Measurements from ENCODE around the gene GDPD5.

The GDPD5 gene

GRCh38 chr11:75477614-75477935 lies 48.2 kb downstream of the GDPD5 start:
- Histone ChIP-seq H3K27ac (ENCODE audit: low read length) (no peak overlapping the region), H3K27me3 (ENCODE audit: control insufficient read depth, insufficient read depth, low read length) (no peaks in the 10 kb centered on the region), H3K4me1 (ENCODE audit: control insufficient read depth, low read depth, low read length) (no peaks in the 10 kb centered on the region), H3K9me3 (ENCODE audit: control insufficient read depth, low read depth, low read length) (no peaks in the 10 kb centered on the region), H3K36me3 (ENCODE audit: control insufficient read depth, low read depth, low read length) (no peaks in the 10 kb centered on the region), H3K9ac (ENCODE audit: low read length) (no peak overlapping the region), H3K4me3 (ENCODE audit: low read length) (no peak overlapping the region)

DNA sequence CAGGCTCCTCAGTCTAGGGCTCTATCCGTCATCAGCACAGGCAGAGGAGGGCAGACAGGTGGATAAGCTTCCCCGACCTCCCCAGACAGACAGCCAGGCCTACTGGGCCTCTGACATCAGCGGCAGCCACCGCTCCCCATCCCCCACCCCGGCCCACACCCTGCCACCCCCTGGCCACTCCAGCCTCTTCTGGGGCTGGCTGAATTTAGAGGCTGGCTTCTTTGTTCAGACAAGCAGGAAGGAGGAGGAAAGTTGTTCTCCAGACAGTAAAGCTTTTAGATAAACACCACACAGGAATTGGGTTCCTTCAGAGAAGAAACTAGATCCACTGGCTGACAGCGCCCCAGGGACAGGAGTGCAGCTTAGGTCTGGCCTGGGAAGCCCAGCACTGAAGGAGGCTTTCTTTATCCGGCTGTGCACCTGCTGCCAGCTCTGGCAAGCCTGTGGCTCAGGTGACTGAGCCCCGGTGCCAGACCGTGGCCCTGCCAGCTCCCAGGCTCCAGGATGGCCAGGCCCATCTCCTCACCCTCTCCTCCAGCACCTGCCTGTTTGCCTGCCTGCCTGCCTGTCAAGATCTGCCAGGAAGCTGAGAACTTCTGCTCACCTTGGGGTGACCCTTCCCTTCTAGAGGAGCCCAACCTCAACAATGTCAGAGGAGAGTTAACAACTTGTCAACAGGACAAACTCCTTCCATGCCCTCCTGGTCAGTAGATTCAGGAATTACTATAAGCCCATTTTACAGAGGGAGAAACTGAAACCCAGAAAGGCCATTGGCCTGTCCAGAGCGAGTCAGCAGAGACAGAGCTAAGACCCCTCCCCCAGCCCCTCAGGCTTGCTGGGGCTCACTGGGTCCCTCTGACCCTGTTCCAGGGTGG lies 48.8 kb downstream of the GDPD5 start:
- Histone ChIP-seq H3K36me3 (ENCODE audit: control insufficient read depth, low read depth, low read length) (no peaks in the 10 kb centered on the region), H3K4me1 (ENCODE audit: control insufficient read depth, low read depth, low read length) (no peaks in the 10 kb centered on the region), H3K27ac (ENCODE audit: low read length) (no peak overlapping the region)

DNA sequence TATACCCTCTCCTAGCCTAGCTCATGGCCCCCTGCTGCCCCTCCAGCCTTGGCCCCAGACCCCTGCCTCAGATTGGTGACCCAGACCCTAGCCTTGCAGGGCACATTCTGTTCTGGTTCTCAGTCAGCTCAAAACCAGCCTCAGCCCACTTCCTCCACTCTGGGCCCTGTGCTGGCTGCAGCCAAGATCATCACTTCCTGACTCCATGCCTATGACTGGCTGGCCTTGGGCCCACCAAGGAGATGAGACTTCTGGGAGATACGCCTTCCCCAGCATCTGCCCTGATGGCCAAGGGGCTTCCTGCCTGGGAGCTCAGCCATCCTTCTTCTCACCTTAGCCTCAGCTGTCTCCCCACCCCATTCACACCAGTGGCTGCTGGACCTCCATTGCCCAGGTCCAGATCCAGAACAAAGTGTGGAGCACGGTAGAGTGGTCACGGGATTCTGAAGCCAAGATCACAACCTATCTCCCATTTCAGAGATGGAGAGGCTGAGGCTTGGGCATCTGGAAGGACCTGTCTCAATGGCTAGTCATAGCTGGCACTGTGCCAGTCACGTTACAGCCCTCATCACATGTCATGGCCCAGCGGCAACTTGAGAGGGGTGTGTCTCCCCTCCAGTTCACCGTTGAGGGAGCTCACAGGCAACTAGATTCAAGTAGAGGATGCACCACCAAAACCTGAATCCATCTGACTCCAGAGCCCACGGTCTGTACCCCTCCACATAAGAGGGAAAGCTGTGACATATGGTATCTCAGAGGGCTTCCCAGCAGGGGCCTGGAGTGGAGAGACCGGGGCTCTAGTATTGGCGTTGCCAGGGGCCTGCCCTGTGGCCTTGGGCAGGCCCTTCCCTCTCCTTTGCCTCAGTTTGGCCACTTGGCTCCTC lies 49.7 kb downstream of the GDPD5 start:
- no peak overlapping the region for H3K27ac ChIP-seq (ENCODE audit: low read length)
- no peaks in the 10 kb centered on the region for H3K27me3 ChIP-seq (ENCODE audit: control insufficient read depth, insufficient read depth, low read length)
- H3K36me3 ChIP-seq (ENCODE audit: control insufficient read depth, low read depth, low read length) = no peaks in the 10 kb centered on the region
- H3K9me3 ChIP-seq (ENCODE audit: control insufficient read depth, low read depth, low read length) = no peaks in the 10 kb centered on the region
- no peak overlapping the region for H3K4me3 ChIP-seq (ENCODE audit: low read length)
- no peak overlapping the region for H3K9ac ChIP-seq (ENCODE audit: low read length)
- no peaks in the 10 kb centered on the region for H3K4me1 ChIP-seq (ENCODE audit: control insufficient read depth, low read depth, low read length)

More for the DNA sequence above, 48.8 kb downstream of the GDPD5 start:
- Histone ChIP-seq H3K27me3 (ENCODE audit: control insufficient read depth, insufficient read depth, low read length) (no peaks in the 10 kb centered on the region), H3K9me3 (ENCODE audit: control insufficient read depth, low read depth, low read length) (no peaks in the 10 kb centered on the region), H3K9ac (ENCODE audit: low read length) (no peak overlapping the region), H3K4me3 (ENCODE audit: low read length) (no peak overlapping the region)

DNA sequence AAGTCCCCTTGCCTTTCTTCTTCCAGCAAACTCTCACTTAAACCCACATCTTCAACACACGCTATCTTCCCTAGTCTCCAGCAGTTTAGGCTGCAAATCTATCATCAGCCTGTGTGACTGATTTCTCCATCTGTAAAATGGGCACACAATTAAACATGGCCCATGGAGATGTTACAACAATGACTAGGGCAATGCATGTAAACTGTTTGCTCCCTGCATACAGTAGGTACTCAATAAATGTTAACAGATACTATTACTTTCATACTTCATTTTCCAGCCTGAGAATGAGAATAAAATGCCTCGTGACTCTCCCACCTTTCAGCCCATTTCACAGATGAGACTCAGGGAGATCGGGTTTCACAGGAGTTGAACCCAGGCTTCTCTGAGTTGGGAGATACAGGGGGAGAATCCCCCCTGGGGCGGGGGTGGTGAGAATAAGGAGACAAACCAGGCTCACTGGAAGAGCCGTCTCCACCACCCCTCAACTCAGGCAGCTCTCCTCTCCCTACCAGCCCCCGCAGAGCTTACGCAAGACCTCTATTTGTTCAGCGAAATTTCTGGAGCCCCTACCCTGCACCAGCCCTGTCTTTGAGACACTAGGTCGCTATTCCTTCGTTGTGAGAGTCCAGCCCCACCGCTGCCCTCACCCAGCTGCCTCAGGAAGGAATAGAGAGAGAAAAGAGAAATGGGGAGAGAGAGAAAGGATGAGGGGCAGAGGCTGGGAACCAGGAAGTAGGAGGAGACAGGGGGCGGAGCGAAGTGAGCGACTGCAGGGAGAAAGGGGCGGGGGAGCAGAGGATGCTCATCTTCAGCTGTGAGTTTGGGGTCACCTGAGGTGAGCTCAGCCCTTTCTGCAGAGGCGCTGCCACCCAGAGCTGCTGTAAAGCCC lies 50.6 kb downstream of the GDPD5 start:
- H3K36me3 ChIP-seq (ENCODE audit: control insufficient read depth, low read depth, low read length) = no peaks in the 10 kb centered on the region
- H3K27me3 ChIP-seq (ENCODE audit: control insufficient read depth, insufficient read depth, low read length) = no peaks in the 10 kb centered on the region
- H3K4me3 ChIP-seq (ENCODE audit: low read length) = peak overlapping the region; percentile 45
- H3K9ac ChIP-seq (ENCODE audit: low read length) = no peak overlapping the region
- no peaks in the 10 kb centered on the region for H3K9me3 ChIP-seq (ENCODE audit: control insufficient read depth, low read depth, low read length)
- no peak overlapping the region for H3K27ac ChIP-seq (ENCODE audit: low read length)
- no peaks in the 10 kb centered on the region for H3K4me1 ChIP-seq (ENCODE audit: control insufficient read depth, low read depth, low read length)

GRCh38 chr11:75474240-75474639 lies 51.5 kb downstream of the GDPD5 start:
- no peaks in the 10 kb centered on the region for H3K9me3 ChIP-seq (ENCODE audit: control insufficient read depth, low read depth, low read length)
- no peak overlapping the region for H3K27ac ChIP-seq (ENCODE audit: low read length)
- H3K4me3 ChIP-seq (ENCODE audit: low read length) = no peak overlapping the region
- H3K4me1 ChIP-seq (ENCODE audit: control insufficient read depth, low read depth, low read length) = no peaks in the 10 kb centered on the region
- no peaks in the 10 kb centered on the region for H3K36me3 ChIP-seq (ENCODE audit: control insufficient read depth, low read depth, low read length)
- H3K9ac ChIP-seq (ENCODE audit: low read length) = no peak overlapping the region
- no peaks in the 10 kb centered on the region for H3K27me3 ChIP-seq (ENCODE audit: control insufficient read depth, insufficient read depth, low read length)

DNA sequence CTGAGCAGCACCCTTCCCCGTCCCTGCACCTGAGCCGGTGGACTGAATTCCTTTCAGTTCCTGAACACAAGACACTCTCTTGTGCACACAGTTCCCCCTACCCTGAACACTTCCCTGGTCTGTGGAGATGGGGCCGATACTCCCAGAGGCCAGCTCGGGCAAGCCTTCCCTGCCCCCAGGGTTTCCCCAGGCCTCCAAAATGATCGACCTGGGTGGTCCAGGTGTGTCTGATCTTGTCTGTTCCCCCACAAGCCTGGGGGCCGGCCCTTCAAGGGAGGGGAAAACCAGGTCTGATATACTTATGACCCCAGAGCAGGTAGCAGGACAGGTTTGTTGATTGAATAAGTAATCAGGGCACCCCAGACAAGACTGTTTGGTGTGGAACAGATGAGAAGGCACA lies 52.1 kb downstream of the GDPD5 start:
- Histone ChIP-seq H3K9ac (ENCODE audit: low read length) (no peak overlapping the region), H3K4me3 (ENCODE audit: low read length) (no peak overlapping the region), H3K9me3 (ENCODE audit: control insufficient read depth, low read depth, low read length) (no peaks in the 10 kb centered on the region), H3K36me3 (ENCODE audit: control insufficient read depth, low read depth, low read length) (no peaks in the 10 kb centered on the region), H3K4me1 (ENCODE audit: control insufficient read depth, low read depth, low read length) (no peaks in the 10 kb centered on the region), H3K27ac (ENCODE audit: low read length) (no peak overlapping the region), H3K27me3 (ENCODE audit: control insufficient read depth, insufficient read depth, low read length) (no peaks in the 10 kb centered on the region)

- Histone ChIP-seq H3K9ac (ENCODE audit: low read length) (no peak overlapping the region), H3K4me1 (ENCODE audit: control insufficient read depth, low read depth, low read length) (no peaks in the 10 kb centered on the region)
Observed at GRCh38 chr11:75472081-75472732, 53.5 kb downstream of the GDPD5 start.

DNA sequence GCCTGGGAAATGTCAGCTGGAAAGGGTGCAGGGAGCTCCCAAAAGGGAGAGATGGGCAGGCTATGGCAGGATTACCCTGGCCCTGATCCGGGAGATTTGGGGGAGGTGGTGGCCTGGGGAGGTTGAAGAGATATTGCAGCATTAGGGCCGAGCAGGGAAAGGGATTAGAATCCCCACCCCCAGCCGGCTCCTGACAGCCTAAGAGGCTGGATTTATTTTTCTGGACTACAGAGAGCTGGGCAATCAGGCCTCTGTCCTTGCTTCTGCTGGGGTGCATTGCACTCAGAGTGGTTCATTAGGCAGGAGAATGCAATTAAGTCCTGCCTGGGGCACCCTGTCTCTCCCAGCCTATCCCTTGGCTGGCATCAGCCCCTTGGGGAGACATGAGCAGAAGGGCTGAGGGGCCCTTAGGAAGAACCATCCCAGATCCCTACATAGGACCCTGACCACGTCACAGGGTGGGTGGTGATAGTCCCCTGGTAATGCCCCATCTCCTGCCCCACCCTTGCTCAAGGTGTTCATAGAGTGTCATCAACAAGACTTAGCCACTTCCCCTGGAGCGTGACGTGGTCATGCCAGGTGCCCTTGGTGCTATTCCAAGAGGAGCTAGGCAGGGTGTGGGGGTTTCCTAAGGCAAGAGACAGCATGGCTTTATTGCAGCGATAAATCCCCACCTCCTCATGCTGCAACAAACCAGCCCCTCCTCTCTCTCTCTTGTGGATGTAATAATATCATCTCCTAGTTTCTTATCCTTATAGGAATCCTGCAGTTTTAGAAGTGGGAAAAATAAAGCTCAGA lies 54.4 kb downstream of the GDPD5 start:
- Histone ChIP-seq H3K9me3 (ENCODE audit: control insufficient read depth, low read depth, low read length) (no peaks in the 10 kb centered on the region), H3K9ac (ENCODE audit: low read length) (no peak overlapping the region), H3K4me3 (ENCODE audit: low read length) (no peak overlapping the region), H3K36me3 (ENCODE audit: control insufficient read depth, low read depth, low read length) (no peaks in the 10 kb centered on the region), H3K4me1 (ENCODE audit: control insufficient read depth, low read depth, low read length) (no peaks in the 10 kb centered on the region), H3K27ac (ENCODE audit: low read length) (no peak overlapping the region), H3K27me3 (ENCODE audit: control insufficient read depth, insufficient read depth, low read length) (no peaks in the 10 kb centered on the region)

More at GRCh38 chr11:75472081-75472732, 53.5 kb downstream of the GDPD5 start:
- H3K27ac ChIP-seq (ENCODE audit: low read length) = no peak overlapping the region
- H3K27me3 ChIP-seq (ENCODE audit: control insufficient read depth, insufficient read depth, low read length) = no peaks in the 10 kb centered on the region
- no peaks in the 10 kb centered on the region for H3K9me3 ChIP-seq (ENCODE audit: control insufficient read depth, low read depth, low read length)
- H3K36me3 ChIP-seq (ENCODE audit: control insufficient read depth, low read depth, low read length) = no peaks in the 10 kb centered on the region
- H3K4me3 ChIP-seq (ENCODE audit: low read length) = no peak overlapping the region

DNA sequence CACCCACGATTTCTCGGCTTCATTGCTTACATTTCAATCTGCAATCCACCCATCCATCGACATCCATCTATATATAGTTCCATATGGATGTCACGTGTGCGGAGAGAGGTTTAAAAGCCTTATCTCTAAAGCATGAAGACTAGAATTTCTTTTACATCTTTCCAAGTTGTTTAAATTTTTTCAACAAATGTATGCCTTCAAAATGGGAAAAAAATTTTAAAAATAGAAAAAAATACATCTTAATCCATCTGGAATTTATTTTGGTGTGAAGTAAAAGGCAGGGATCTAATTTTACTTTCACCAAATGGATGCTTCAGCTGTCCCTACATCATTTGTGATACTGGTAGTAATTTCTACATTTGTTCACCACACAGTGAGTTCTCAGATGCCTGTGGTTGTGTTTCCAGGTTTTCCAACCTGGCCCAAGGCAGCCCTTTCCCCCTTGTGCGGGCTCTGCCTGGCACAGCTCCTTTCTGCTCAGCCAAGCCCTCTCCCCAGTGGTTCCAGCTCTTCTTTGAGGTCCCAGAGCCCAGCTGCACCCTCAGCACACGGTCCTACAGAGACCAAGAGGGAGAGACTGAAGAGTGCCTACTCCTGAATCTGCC lies 55.2 kb downstream of the GDPD5 start:
- H3K9ac ChIP-seq (ENCODE audit: low read length) = no peak overlapping the region

GRCh38 chr11:75469785-75470405 lies 55.8 kb downstream of the GDPD5 start:
- no peak overlapping the region for H3K9ac ChIP-seq (ENCODE audit: low read length)
- no peak overlapping the region for H3K4me3 ChIP-seq (ENCODE audit: low read length)
- H3K4me1 ChIP-seq (ENCODE audit: control insufficient read depth, low read depth, low read length) = peaks cover 4% of the 10 kb centered on the region
- H3K36me3 ChIP-seq (ENCODE audit: control insufficient read depth, low read depth, low read length) = no peaks in the 10 kb centered on the region
- no peak overlapping the region for H3K27ac ChIP-seq (ENCODE audit: low read length)
- H3K27me3 ChIP-seq (ENCODE audit: control insufficient read depth, insufficient read depth, low read length) = no peaks in the 10 kb centered on the region
- no peaks in the 10 kb centered on the region for H3K9me3 ChIP-seq (ENCODE audit: control insufficient read depth, low read depth, low read length)

More for the DNA sequence above, 55.2 kb downstream of the GDPD5 start:
- Histone ChIP-seq H3K9me3 (ENCODE audit: control insufficient read depth, low read depth, low read length) (no peaks in the 10 kb centered on the region), H3K36me3 (ENCODE audit: control insufficient read depth, low read depth, low read length) (no peaks in the 10 kb centered on the region), H3K27me3 (ENCODE audit: control insufficient read depth, insufficient read depth, low read length) (no peaks in the 10 kb centered on the region), H3K27ac (ENCODE audit: low read length) (no peak overlapping the region), H3K4me1 (ENCODE audit: control insufficient read depth, low read depth, low read length) (peaks cover 4% of the 10 kb centered on the region), H3K4me3 (ENCODE audit: low read length) (no peak overlapping the region)
